ENCODE measurements around the gene NR1H4. TPM values are rescaled to one million over a fixed set of nuclear protein-coding genes. Genes with fewer than 3 reads are reported as not detected.

The NR1H4 gene
- total and polyA plus RNA-seq, 2 donors from 2014 or later, result 42.2 to 62.6 TPM

GRCh38 chr12:100576331-100577036, 102.8 kb downstream of the NR1H4 start:
- TF ChIP-seq, protein P1, sequence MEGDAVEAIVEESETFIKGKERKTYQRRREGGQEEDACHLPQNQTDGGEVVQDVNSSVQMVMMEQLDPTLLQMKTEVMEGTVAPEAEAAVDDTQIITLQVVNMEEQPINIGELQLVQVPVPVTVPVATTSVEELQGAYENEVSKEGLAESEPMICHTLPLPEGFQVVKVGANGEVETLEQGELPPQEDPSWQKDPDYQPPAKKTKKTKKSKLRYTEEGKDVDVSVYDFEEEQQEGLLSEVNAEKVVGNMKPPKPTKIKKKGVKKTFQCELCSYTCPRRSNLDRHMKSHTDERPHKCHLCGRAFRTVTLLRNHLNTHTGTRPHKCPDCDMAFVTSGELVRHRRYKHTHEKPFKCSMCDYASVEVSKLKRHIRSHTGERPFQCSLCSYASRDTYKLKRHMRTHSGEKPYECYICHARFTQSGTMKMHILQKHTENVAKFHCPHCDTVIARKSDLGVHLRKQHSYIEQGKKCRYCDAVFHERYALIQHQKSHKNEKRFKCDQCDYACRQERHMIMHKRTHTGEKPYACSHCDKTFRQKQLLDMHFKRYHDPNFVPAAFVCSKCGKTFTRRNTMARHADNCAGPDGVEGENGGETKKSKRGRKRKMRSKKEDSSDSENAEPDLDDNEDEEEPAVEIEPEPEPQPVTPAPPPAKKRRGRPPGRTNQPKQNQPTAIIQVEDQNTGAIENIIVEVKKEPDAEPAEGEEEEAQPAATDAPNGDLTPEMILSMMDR (IDR thresholded peaks at IDR 0.05; ENCODE audit: borderline replicate concordance, extremely low read depth, insufficient read depth), result no peak
- Histone ChIP-seq H3K27ac (ENCODE audit: low read depth in 2 of 2, low read length in 2 of 2) (no peak overlapping the region), H3K9ac (ENCODE audit: low read length in 3 of 3) (no peak overlapping the region), H3K4me1 (ENCODE audit: control insufficient read depth in 2 of 3, insufficient read depth in 2 of 3, low read depth in 1 of 3, low read length in 3 of 3) (peaks cover 0 to 9% (median 7%) of the 10 kb centered on the region in 3 donors), H3K4me3 (ENCODE audit: low read length in 3 of 3) (no peak overlapping the region), H3K36me3 (ENCODE audit: control insufficient read depth in 2 of 3, insufficient read depth in 3 of 3, low read length in 3 of 3) (no peaks in the 10 kb centered on the region), H3K27me3 (ENCODE audit: control insufficient read depth, insufficient read depth, low read length) (no peaks in the 10 kb centered on the region), H3K9me3 (ENCODE audit: control insufficient read depth in 2 of 3, insufficient read depth in 1 of 3, low read length in 3 of 3) (no peaks in the 10 kb centered on the region)
- FAIRE-seq, result no peak
- intact Hi-C loops (cut with DNase I), result no loop called here
- DNase-seq, result no peak

GRCh38 chr12:100578923-100579322, 105.3 kb downstream of the NR1H4 start:
- Histone ChIP-seq H3K36me3 (ENCODE audit: control insufficient read depth in 2 of 3, insufficient read depth in 3 of 3, low read length in 3 of 3) (no peaks in the 10 kb centered on the region), H3K9me3 (ENCODE audit: control insufficient read depth in 2 of 3, insufficient read depth in 1 of 3, low read length in 3 of 3) (no peaks in the 10 kb centered on the region), H3K4me1 (ENCODE audit: control insufficient read depth in 2 of 3, insufficient read depth in 2 of 3, low read depth in 1 of 3, low read length in 3 of 3) (peaks cover 0 to 7% (median 4%) of the 10 kb centered on the region in 3 donors), H3K27me3 (ENCODE audit: control insufficient read depth, insufficient read depth, low read length) (no peaks in the 10 kb centered on the region), H3K27ac (ENCODE audit: low read depth in 2 of 2, low read length in 2 of 2) (no peak overlapping the region), H3K9ac (ENCODE audit: low read length in 3 of 3) (no peak overlapping the region), H3K4me3 (ENCODE audit: low read length in 3 of 3) (no peak overlapping the region)
- DNase-seq (no peak), FAIRE-seq (no peak)
- TF ChIP-seq, protein P1 (IDR thresholded peaks at IDR 0.05; ENCODE audit: borderline replicate concordance, extremely low read depth, insufficient read depth), result no peak
- intact Hi-C loops (cut with DNase I), result no loop called here

GRCh38 chr12:100579844-100580243, 106.2 kb downstream of the NR1H4 start:
- intact Hi-C loops (cut with DNase I), result no loop called here
- no peaks in the 10 kb centered on the region for H3K27me3 ChIP-seq (ENCODE audit: control insufficient read depth, insufficient read depth, low read length)
- H3K9ac ChIP-seq (ENCODE audit: low read length in 3 of 3), result no peak overlapping the region
- TF ChIP-seq, protein P1 (IDR thresholded peaks at IDR 0.05; ENCODE audit: borderline replicate concordance, extremely low read depth, insufficient read depth), result no peak
- no peaks in the 10 kb centered on the region for H3K36me3 ChIP-seq (ENCODE audit: control insufficient read depth in 2 of 3, insufficient read depth in 3 of 3, low read length in 3 of 3)
- H3K4me1 ChIP-seq (ENCODE audit: control insufficient read depth in 2 of 3, insufficient read depth in 2 of 3, low read depth in 1 of 3, low read length in 3 of 3), result no peaks in the 10 kb centered on the region
- H3K27ac ChIP-seq (ENCODE audit: low read depth in 2 of 2, low read length in 2 of 2), result no peak overlapping the region
- FAIRE-seq, result no peak
- H3K9me3 ChIP-seq (ENCODE audit: control insufficient read depth in 2 of 3, insufficient read depth in 1 of 3, low read length in 3 of 3), result no peaks in the 10 kb centered on the region
- DNase-seq, result no peak
- no peak overlapping the region for H3K4me3 ChIP-seq (ENCODE audit: low read length in 3 of 3)
